OCI-LY1 (cell line): ENCODE measurements around the gene PRSS56.

Source experiments
- H2AFZ ChIP-seq: fragments of 200-600 bp; sonication (generic), shearing (Covaris generic); 2 replicates; pipeline ENCODE4 v1.6.0; 2014; ENCODE audit warnings: antibody characterized with exemption, mild to moderate bottlenecking, low read length
- H3F3A ChIP-seq: fragments of 200-600 bp; sonication (generic), shearing (Covaris generic); 2 replicates; pipeline ENCODE4 v1.6.0; 2014; ENCODE audit warnings: mild to moderate bottlenecking, antibody characterized with exemption, low read length, moderate library complexity; ENCODE audit not compliant: insufficient read depth
- H3K27ac ChIP-seq: fragments of 200-600 bp; sonication (generic); 2 replicates; pipeline ENCODE4 v1.5.1; 2014; ENCODE audit warnings: low read length, mixed run types, mild to moderate bottlenecking, low read depth; ENCODE audit not compliant: poor library complexity, severe bottlenecking
- H3K27me3 ChIP-seq: fragments of 200-600 bp; sonication (generic); 2 replicates; pipeline ENCODE4 v1.6.0; 2014; ENCODE audit warnings: antibody characterized with exemption, mild to moderate bottlenecking, low read length, moderate library complexity; ENCODE audit not compliant: insufficient read depth
- H3K36me3 ChIP-seq: fragments of 200-600 bp; sonication (generic); 2 replicates; pipeline ENCODE4 v1.6.1; 2014; ENCODE audit warnings: mild to moderate bottlenecking, antibody characterized with exemption, low read length, moderate library complexity, mixed read lengths; ENCODE audit not compliant: insufficient read depth
- H3K4me1 ChIP-seq: fragments of 200-600 bp; sonication (generic); 2 replicates; pipeline ENCODE4 v1.5.1; 2014; ENCODE audit warnings: mild to moderate bottlenecking, low read length, moderate library complexity; ENCODE audit not compliant: insufficient read depth, severe bottlenecking
- H3K4me2 ChIP-seq: fragments of 200-600 bp; sonication (generic), shearing (Covaris generic); 2 replicates; pipeline ENCODE4 v1.6.1; 2014; ENCODE audit warnings: low read length
- H3K4me3 ChIP-seq: fragments of 200-600 bp; sonication (generic); 2 replicates; pipeline ENCODE4 v1.5.1; 2014; ENCODE audit warnings: low read length, low read depth, mild to moderate bottlenecking, mixed read lengths; ENCODE audit not compliant: poor library complexity, severe bottlenecking
- H3K79me2 ChIP-seq: fragments of 200-600 bp; shearing (Covaris generic); 2 replicates; pipeline ENCODE4 v1.6.1; 2016; ENCODE audit warnings: mixed run types, low read length, mixed read lengths; ENCODE audit not compliant: insufficient read depth
- H3K9ac ChIP-seq: fragments of 200-600 bp; sonication (generic), shearing (Covaris generic); 2 replicates; pipeline ENCODE4 v1.6.1; 2014; ENCODE audit warnings: mild to moderate bottlenecking, low read length, mixed read lengths
- H3K9me2 ChIP-seq: fragments of 200-600 bp; sonication (generic), shearing (Covaris generic); 2 replicates; pipeline ENCODE4 v1.6.1; 2014; ENCODE audit warnings: low read depth, mild to moderate bottlenecking, low read length, mixed read lengths
- H3K9me3 ChIP-seq: fragments of 200-600 bp; shearing (Covaris generic); 2 replicates; pipeline ENCODE4 v1.6.1; 2014; ENCODE audit warnings: low read length, mixed read lengths
- H4K20me1 ChIP-seq: fragments of 200-600 bp; sonication (generic), shearing (Covaris generic); 2 replicates; pipeline ENCODE4 v1.6.0; 2016; ENCODE audit warnings: mild to moderate bottlenecking, low read length; ENCODE audit not compliant: insufficient read depth
- CTCF ChIP-seq: fragments of 200-600 bp; sonication (generic), shearing (Covaris generic); IDR thresholded peaks from 2 replicates; pipeline ENCODE4 v1.5.1; 2017; ENCODE audit warnings: mild to moderate bottlenecking, antibody characterized with exemption, low read length, moderate library complexity, mixed read lengths
- EZH2 ChIP-seq: fragments of 200-600 bp; sonication (generic), shearing (Covaris generic); IDR thresholded peaks from 2 replicates; pipeline ENCODE4 v1.8.0; 2017; ENCODE audit warnings: borderline replicate concordance, mixed run types, mild to moderate bottlenecking, antibody characterized with exemption, low read length, moderate library complexity, mixed read lengths

The PRSS56 gene

GRCh38 chr2:232522623-232523401 lies 2.6 kb downstream of the PRSS56 start:
- no peaks in the 10 kb centered on the region for H3K36me3 ChIP-seq

GRCh38 chr2:232523402-232523681 lies 3.2 kb downstream of the PRSS56 start:
- Histone ChIP-seq H3F3A (no peaks in the 10 kb centered on the region), H4K20me1 (no peaks in the 10 kb centered on the region), H3K4me2 (no peak overlapping the region), H3K79me2 (no peaks in the 10 kb centered on the region), H3K4me1 (no peaks in the 10 kb centered on the region), H3K9me3 (no peaks in the 10 kb centered on the region), H3K27ac (no peak overlapping the region), H3K4me3 (no peak overlapping the region), H2AFZ (no peak overlapping the region), H3K27me3 (peaks cover 3% of the 10 kb centered on the region; the same call in 1 of the 2 replicates), H3K36me3 (no peaks in the 10 kb centered on the region), H3K9me2 (no peaks in the 10 kb centered on the region), H3K9ac (no peak overlapping the region)
- no peak for TF ChIP-seq CTCF
- TF ChIP-seq EZH2: no peak

More at GRCh38 chr2:232522623-232523401, 2.6 kb downstream of the PRSS56 start:
- no peaks in the 10 kb centered on the region for H3K9me3 ChIP-seq
- no peaks in the 10 kb centered on the region for H3K9me2 ChIP-seq
- H3K27me3 ChIP-seq: peaks cover 3% of the 10 kb centered on the region; the same call in 1 of the 2 replicates
- no peak overlapping the region for H3K4me2 ChIP-seq
- H2AFZ ChIP-seq: no peak overlapping the region
- H3K9ac ChIP-seq: no peak overlapping the region
- no peaks in the 10 kb centered on the region for H4K20me1 ChIP-seq
- TF ChIP-seq EZH2: no peak
- H3F3A ChIP-seq: no peaks in the 10 kb centered on the region
- no peaks in the 10 kb centered on the region for H3K79me2 ChIP-seq
- no peaks in the 10 kb centered on the region for H3K4me1 ChIP-seq
- no peak overlapping the region for H3K27ac ChIP-seq
- H3K4me3 ChIP-seq: no peak overlapping the region

- Histone ChIP-seq H3K4me3 (no peak overlapping the region), H3K9me3 (no peaks in the 10 kb centered on the region), H3K9me2 (no peaks in the 10 kb centered on the region), H4K20me1 (no peaks in the 10 kb centered on the region), H2AFZ (no peak overlapping the region), H3K79me2 (no peaks in the 10 kb centered on the region), H3K9ac (no peak overlapping the region), H3K27ac (no peak overlapping the region), H3K36me3 (no peaks in the 10 kb centered on the region), H3K27me3 (peaks cover 3% of the 10 kb centered on the region; the same call in 1 of the 2 replicates), H3F3A (no peaks in the 10 kb centered on the region), H3K4me1 (no peaks in the 10 kb centered on the region), H3K4me2 (no peak overlapping the region)
- peak; percentile 39 for TF ChIP-seq CTCF
- no peak for TF ChIP-seq EZH2
Observed at GRCh38 chr2:232523682-232524597, 3.8 kb downstream of the PRSS56 start.
